SK-N-MC (cell line): ENCODE results near the gene TGFB1.

Experiments
- DNase-seq: peaks from one replicate; pipeline ENCODE4 v3.0.0-alpha.2; 2011; ENCODE audit warnings: low read depth, low spot score
- H3K27ac ChIP-seq: fragments of 200-600 bp; sonication (generic); 2 replicates; pipeline ENCODE4 v1.5.1; 2016; ENCODE audit warnings: mixed run types
- H3K36me3 ChIP-seq: fragments of 200-600 bp; sonication (generic); 2 replicates; pipeline ENCODE4 v1.6.1; 2017; ENCODE audit warnings: antibody characterized with exemption, low read length, mixed read lengths; ENCODE audit not compliant: insufficient read depth
- H3K4me3 ChIP-seq: fragments of 200-600 bp; sonication (generic); 2 replicates; pipeline ENCODE4 v1.5.1; 2016
- H3K9ac ChIP-seq: fragments of 200-600 bp; sonication (generic); 2 replicates; pipeline ENCODE4 v1.8.0; 2017; ENCODE audit warnings: mixed run types, mixed read lengths; ENCODE audit not compliant: insufficient read length
- H3K9me3 ChIP-seq: fragments of 200-600 bp; sonication (generic); 2 replicates; pipeline ENCODE4 v1.6.1; 2017; ENCODE audit warnings: low read depth, mild to moderate bottlenecking, antibody characterized with exemption, low read length, moderate library complexity, mixed read lengths
- EZH2 ChIP-seq: fragments of 200-600 bp; sonication (generic); IDR thresholded peaks from one replicate; pipeline ENCODE4 v1.6.1; 2017; ENCODE audit warnings: antibody characterized with exemption
- FOXP2 ChIP-seq: optimal IDR thresholded peaks from 2 replicates; pipeline ENCODE3; 2011; ENCODE audit warnings: mild to moderate bottlenecking, moderate library complexity; ENCODE audit not compliant: insufficient read depth; ENCODE audit errors: extremely low read length, control extremely low read depth
- POLR2AphosphoS5 ChIP-seq: IDR thresholded peaks from 2 replicates; pipeline ENCODE4 v1.6.1; 2012; ENCODE audit warnings: mild to moderate bottlenecking, low read depth, low read length, borderline replicate concordance

Gene TGFB1

GRCh38 chr19:41307090-41307875 lies 46.4 kb downstream of the TGFB1 start:
- H3K27ac ChIP-seq: peak overlapping the region; percentile 87
- TF ChIP-seq POLR2AphosphoS5: no peak
- H3K9me3 ChIP-seq: no peaks in the 10 kb centered on the region
- no peak overlapping the region for H3K4me3 ChIP-seq
- peak overlapping the region; percentile 4 for H3K9ac ChIP-seq
- peaks cover 55% of the 10 kb centered on the region for H3K36me3 ChIP-seq
- no peak for DNase-seq

DNA sequence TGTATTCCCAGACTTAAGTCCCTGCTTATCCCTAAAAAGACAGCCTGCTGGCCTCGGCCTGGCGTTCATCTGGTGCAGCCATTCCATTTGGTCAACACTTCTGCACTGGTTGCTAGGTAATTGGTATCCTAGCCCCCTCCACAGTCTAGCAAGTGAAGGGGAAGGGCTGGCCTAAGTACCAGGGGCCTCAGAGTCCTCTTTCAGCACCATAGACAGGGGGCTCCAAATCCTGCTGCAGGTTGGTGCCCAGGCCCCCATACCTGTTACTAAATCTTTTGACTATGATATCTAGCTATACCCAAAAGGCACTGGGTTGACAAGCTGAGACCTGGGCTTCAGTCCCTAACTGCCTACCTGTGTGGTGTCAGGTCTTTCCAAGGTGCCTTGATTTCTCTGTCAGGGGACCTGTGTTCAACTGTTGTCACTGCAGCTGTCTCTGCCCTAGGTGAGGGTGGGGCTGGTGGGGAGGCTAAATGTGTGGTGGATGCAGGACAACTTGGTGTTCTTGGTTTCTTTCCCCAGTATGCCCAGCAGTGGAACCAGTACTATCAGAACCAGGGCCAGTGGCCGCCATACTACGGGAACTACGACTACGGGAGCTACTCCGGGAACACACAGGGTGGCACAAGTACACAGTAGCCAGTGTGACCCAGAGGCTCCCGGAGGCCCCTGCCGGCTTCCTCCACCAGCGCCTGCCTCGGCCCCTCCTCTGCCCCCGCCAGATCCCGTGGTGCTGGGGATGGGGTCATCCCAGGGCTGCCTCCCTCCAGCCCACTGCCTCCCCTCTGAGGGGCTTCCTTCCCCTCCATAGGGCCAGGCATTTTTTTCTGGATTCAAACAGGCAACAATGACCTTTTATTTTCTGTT lies 47.6 kb downstream of the TGFB1 start:
- H3K27ac ChIP-seq: peak overlapping the region; percentile 87
- no peak overlapping the region for H3K9ac ChIP-seq
- no peaks in the 10 kb centered on the region for H3K9me3 ChIP-seq
- TF ChIP-seq EZH2: no peak
- TF ChIP-seq POLR2AphosphoS5: no peak
- no peak for TF ChIP-seq FOXP2
- H3K36me3 ChIP-seq: peaks cover 66% of the 10 kb centered on the region
- no peak overlapping the region for H3K4me3 ChIP-seq
- no peak for DNase-seq

DNA sequence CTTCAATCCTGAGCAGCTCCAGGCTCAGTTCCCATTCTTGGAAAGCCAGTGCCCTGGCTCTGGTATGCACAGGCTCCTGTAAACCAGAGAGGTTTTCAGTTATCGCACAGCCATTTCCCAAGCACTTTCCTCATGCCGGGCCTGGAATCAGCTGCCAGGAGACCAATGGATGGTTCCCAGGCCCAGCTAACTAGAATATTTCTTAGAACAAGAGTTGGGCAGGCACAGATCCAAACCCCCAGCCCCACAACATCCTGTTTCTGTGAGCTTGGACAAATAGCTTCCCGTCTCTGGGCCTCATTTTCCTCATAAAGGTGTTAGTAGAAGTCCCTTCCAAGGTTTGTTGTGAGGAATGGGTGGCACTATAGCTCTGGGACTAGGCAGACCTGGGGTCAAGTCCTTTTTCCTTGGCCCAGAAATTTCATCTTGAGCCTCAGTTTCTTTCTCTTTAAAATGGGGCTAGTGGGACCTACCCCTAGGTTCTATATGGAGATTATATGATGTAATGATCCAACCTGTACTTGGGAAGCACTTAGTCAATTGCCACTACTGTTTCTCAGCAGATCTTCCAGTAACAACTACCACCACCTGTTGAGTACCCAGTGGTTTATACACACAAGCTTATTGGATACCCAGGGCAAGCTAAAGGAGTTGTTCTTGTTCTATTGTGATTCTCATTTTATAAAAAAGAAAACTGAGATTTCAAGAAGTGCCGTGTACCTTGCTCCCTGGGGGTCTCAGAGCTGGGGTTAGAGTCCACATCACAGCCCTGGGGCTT lies 48.8 kb downstream of the TGFB1 start:
- H3K9me3 ChIP-seq: no peaks in the 10 kb centered on the region
- H3K4me3 ChIP-seq: no peak overlapping the region
- H3K27ac ChIP-seq: no peak overlapping the region
- H3K36me3 ChIP-seq: peaks cover 79% of the 10 kb centered on the region
- no peak overlapping the region for H3K9ac ChIP-seq
- no peak for DNase-seq
- TF ChIP-seq POLR2AphosphoS5: no peak
- TF ChIP-seq EZH2: no peak
- TF ChIP-seq FOXP2: no peak

GRCh38 chr19:41303954-41304353 lies 49.8 kb downstream of the TGFB1 start:
- no peaks in the 10 kb centered on the region for H3K9me3 ChIP-seq
- no peak overlapping the region for H3K27ac ChIP-seq
- no peak overlapping the region for H3K4me3 ChIP-seq
- peaks cover 88% of the 10 kb centered on the region for H3K36me3 ChIP-seq
- TF ChIP-seq POLR2AphosphoS5: no peak
- no peak for TF ChIP-seq FOXP2
- TF ChIP-seq EZH2: no peak
- DNase-seq: no peak
- H3K9ac ChIP-seq: no peak overlapping the region

- Histone ChIP-seq H3K9ac (no peak overlapping the region), H3K27ac (no peak overlapping the region), H3K36me3 (peaks cover 99% of the 10 kb centered on the region), H3K9me3 (no peaks in the 10 kb centered on the region), H3K4me3 (no peak overlapping the region)
- no peak for TF ChIP-seq EZH2
- TF ChIP-seq FOXP2: no peak
- no peak for TF ChIP-seq POLR2AphosphoS5
- no peak for DNase-seq
Measured at GRCh38 chr19:41302624-41303351, 50.9 kb downstream of the TGFB1 start.

DNA sequence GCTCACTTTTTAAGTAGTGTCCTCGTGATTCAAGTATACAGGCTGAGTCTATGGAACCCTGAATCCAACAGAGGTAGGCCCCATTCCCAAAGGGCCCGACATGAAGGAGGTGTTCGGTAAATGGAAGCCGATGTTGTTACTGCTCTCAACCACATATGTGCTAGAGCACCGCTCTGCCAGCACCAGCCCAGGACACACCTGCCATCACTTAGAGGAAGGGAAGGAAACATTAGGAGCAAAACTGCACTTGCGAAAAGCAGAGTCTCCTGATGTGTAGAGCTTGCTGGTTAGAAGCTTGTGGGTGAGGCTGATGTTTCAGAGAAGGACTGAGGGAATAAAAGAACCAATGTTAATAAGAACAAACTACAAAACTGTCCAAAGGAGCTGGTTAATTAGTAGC lies 53.2 kb downstream of the TGFB1 start:
- no peak overlapping the region for H3K9ac ChIP-seq
- peak overlapping the region; percentile 21; the same call in 1 of the 2 replicates for H3K27ac ChIP-seq
- H3K9me3 ChIP-seq: no peaks in the 10 kb centered on the region
- peaks cover 100% of the 10 kb centered on the region for H3K36me3 ChIP-seq
- TF ChIP-seq EZH2 (no peak), POLR2AphosphoS5 (no peak), FOXP2 (no peak)
- H3K4me3 ChIP-seq: no peak overlapping the region
- DNase-seq: no peak

- no peak overlapping the region for H3K27ac ChIP-seq
- no peak for TF ChIP-seq EZH2
- TF ChIP-seq FOXP2: no peak
- no peak for TF ChIP-seq POLR2AphosphoS5
- H3K9ac ChIP-seq: no peak overlapping the region
- H3K9me3 ChIP-seq: no peaks in the 10 kb centered on the region
- peaks cover 100% of the 10 kb centered on the region for H3K36me3 ChIP-seq
- DNase-seq: no peak
- H3K4me3 ChIP-seq: no peak overlapping the region
Measured at GRCh38 chr19:41299755-41300089, 54.0 kb downstream of the TGFB1 start.
